Stimulated activated CD4-positive, alpha-beta T cell treated with anti-CD3 and anti-CD28 coated beads, Interleukin-12 subunit alpha, Interleukin-12 subunit beta, amount 100 ng/mL, for 24 hours (primary cell): ENCODE measurements around the gene DNM1.

Experiments used
- DNase-seq, 2 experiments: peaks; one replicate each; pipeline ENCODE4 v3.0.0-alpha.2; 2020; ENCODE audit warnings: low read depth in 2 of 2

DNM1 gene

DNA sequence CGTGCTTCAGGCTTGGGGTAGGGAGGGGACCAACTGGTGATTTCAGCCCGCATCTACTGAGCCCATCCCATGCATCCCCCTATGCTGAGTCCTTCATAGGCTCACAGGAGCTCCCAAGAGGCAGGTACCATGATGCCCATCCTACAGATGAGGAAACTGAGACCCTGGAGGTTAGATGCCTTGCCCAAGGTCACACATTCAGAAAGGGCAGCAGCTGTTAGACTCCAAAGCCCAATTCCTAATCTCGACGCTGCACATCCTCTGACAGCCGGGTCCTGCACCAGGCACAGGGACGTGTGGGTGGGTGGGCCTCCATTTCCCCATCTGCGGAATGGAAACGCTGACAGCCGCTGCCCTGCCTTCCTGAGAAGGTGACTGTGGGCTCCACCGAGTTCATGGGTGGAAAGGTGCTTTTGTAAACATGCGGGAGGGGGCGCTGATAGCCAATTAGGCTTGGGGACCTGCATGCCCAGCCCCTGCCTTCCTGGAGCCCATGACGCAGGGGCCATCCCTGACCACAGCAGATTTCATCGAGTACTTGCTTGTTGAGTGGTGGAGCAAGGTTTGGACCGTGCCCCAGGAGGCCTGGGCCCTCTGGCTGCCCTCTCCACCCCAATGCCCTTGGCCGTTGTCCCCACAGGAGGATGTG, 2.2 kb downstream of the DNM1 start:
- no peak for DNase-seq

DNA sequence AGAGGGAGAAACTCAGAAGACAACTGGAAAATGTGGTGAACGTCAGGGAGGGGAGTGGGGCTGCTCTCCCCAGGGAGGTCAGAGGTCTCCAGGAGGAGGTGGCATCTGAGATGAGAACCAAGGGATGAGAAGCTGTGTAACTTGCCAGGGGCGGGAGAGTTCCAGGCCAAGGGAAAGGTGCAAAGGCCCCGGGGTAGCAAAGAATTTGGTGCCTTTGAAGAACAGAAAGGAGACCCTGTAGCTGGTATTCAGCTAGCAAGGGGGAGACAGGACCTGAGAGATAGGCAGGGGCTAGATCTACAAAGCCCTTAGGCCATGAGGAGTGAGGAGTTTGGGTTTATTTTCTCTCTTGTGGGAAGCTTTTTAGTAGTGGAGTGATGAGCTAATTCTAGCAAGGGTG, 3.3 kb downstream of the DNM1 start:
- no peak for DNase-seq

DNA sequence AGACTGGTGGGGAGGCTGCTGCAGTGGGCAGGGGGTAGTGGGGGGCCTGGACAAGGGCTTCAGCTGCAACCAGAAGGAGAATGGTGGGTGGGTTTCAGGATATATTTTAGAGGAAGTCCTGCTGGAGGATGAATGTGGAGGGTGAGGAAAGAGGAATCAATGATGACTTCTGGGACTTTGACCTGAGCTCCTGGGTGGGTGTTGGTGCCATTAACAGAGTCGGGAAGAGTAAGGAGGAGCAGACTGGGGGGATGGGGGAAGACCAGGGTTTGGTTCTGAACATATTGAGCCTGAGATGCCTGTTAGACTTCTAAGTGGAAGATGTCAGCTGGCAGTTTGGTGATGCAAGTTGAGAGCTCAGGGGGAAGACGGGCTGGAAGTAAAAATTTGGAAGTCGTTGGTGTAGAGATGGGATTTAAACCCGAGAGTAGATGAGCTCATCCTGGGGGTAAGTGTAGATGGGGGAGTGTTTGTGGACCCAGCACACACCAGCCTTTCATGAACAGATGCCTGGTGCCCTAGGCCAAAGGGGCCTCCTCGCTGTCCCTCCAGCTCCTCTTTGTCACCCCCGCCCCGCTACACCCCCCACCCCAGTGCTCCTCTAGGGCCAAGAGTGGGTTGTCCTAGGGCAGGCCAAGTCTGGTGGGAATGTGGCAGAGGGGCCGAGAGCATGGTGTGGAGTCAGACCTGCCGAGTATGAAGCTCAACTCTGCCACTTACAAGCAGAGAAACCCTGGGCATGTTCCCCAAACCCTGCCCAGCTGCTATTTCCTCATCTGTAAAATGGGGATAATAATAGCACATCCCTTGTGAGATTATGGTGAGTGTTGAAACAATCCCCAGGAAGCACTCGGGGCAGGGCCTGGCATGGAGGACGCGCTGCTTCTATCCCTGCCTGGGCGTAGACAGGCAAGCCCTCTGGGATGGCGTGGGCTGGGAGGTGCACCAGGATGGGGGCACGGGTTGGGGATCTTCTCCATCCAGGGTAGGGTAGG, 4.0 kb downstream of the DNM1 start:
- no peak for DNase-seq

DNA sequence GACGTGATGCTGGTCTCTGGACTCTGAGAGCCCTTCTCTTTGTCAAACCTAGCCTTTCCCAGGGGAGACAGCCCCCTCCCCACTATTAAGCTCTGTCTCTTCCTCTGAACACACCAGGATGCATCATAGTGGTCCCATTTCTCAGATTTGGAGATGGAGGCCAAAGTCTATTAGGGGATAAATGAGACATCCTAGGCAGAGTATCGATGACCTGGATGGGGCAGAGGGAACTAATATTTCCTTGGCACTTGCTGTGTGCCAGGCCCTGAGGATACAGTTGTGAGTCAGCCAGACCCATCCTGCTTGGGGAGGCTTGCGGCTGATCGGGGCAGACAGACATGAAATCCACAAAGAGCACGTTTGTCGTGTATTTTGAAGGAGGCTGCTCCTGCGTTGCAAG, 5.2 kb downstream of the DNM1 start:
- no peak for DNase-seq

DNA sequence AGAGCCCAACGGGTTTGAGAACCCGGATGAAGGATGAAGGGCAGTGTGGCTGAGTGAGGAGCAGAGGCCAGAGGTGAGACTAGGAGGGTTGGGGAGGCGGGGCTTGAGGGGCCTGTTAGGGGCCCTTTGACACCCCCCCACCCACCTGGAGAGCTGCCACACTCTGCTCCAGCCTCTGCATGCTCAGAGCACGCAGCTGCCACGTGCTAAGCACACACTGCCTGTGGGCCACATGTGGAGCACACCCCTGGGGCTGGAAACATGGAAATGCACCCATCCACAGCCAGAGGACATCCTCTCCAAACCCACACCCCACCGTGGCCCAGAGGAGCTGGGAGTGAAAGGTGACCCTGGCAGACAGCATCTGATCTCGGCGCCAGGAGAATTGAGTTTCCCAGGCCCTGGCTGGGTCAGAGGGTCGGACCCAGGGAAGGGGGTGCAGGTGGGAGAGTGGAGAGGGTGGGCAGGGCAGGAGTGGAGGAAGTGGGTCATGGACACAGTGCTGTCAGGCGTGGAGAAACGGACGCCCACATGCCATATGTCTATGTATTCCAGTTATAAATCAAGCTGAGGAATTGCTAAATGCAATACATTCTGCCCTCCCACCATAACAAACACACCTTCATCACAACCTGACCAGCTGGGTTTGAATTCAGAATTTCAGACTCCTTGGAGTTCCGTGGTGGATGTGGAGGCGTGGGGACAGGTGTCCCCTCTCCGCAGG, 5.9 kb downstream of the DNM1 start:
- DNase-seq: no peak

DNA sequence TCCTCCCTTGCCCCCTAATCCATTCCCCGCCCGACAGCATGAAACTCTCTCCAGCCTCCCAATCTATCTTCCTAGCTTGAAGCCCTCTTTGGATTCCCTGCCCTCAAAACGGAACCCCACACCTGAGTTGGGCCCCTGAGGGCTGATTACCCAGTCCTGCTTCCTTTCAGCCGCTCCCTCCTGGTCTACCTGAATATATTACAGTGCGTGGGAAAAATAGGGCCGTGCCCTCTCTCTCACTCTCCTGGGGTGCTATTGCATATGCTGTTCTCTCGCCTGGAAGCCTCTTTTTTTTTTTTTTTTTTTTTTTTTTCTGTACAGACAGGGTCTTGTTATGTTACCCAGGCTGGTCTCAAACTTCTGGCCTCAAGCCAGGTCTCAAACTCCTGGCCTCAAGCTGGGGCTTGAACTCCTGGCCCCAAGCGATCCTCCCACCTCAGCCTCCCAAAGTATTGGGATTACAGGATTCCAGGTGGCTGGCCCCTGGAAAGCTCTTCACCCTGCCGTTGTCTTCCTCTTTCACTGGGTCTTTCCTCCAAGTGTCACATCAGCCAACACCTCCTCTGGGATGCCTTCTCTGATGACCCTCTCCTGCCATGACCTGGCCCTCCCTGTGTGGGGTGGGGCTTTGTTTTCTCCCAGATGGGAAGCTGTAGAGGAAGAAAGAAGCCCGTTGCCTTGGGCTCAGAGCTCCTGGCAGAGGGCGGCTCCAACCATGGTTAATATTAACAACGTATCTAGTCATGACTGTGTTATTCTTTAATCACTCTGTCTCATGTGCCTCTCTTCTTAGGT, 8.2 kb downstream of the DNM1 start:
- DNase-seq: no peak

DNA sequence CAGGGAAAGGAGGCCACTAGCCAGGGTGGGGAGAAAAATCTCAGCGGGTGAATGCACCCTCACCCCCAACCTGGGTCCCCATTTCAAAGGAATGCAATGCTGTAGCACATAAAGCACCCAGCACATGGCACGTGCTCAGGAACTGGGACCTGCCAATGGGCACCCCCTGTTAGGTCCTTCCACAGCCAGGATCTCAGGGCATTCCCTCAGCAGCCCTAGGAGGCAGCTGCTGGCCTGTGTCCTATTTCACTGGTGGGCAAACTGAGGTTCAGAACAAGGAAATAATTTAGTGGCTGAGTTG, 8.8 kb downstream of the DNM1 start:
- DNase-seq: no peak

DNA sequence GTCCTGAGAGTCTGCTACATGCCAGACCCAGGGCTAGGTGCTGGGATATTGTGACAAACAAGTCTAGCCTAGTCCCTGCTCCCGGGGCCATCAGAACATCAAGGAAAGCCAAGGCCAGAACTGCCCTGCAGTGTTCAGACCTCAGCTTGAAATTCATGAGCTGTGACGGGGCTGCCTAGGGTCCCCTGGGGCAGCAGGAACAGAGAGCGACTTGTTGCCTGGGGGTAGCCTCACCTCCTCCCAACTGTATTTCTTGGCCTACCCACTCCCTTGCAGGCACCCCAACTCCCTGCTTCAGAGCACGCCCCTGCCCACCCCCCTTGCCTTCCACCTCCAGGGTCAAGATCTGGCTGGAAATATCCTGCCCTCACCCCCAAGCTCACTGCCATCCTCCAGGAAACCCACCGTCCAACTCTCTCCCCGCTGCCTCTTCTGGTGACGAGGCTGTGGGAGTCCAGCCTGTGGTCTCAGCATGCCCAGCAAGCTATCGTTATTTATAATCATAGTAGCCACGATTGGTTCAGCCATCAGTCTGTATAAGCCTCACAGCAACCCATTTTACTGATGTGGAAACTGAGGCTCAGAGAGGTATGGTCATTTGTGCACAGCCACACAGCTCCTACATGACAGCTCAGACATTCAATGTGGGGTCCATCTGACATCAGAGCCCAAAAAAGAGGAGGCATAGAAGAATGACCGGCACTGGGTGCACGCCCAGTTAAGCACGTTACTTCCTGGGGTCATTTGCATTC, 10.7 kb downstream of the DNM1 start:
- DNase-seq: no peak

DNA sequence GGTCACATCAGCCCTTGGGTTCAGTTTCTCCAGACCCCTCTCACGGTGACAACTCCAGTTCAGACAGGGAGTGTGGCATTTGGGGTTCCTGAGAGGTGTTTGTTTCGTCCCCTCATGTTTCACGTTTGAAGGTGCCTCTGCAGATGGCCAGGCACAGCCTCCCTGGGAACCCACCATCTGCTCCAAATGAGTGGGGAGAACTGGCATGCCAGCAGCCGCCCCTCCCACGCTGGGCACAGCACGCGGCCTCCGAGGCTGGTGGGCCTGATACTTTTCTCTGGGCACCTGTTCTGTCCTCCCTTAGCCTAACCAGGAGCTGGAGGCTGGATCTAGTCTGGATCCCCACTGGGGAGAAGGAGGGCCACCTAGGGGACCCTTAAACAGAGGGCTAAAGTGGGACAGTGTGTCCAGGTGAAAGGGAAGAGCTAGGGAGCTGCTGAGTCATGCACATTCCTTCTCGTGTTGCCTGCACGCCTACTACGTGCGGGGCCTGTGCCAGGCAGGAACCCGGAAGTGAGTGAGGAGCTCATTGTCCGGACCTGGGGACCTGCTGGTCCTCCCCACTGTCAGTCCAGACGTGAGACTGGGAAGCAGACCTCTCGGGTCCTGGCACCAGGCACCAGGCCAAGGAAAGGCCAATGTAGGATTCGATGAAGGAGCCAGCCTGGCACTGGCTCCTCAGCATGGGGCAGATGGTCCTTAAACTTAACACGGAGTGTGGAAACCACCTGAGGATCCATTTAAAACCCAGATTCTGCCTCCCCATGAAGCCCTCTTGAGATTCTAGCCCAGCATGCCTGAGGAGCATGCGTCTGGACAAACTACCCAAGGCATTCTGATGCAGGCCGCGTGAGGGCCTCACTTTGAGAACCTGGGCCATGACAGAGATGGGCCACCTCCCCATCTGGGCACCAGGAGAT, 11.7 kb downstream of the DNM1 start:
- no peak for DNase-seq

DNA sequence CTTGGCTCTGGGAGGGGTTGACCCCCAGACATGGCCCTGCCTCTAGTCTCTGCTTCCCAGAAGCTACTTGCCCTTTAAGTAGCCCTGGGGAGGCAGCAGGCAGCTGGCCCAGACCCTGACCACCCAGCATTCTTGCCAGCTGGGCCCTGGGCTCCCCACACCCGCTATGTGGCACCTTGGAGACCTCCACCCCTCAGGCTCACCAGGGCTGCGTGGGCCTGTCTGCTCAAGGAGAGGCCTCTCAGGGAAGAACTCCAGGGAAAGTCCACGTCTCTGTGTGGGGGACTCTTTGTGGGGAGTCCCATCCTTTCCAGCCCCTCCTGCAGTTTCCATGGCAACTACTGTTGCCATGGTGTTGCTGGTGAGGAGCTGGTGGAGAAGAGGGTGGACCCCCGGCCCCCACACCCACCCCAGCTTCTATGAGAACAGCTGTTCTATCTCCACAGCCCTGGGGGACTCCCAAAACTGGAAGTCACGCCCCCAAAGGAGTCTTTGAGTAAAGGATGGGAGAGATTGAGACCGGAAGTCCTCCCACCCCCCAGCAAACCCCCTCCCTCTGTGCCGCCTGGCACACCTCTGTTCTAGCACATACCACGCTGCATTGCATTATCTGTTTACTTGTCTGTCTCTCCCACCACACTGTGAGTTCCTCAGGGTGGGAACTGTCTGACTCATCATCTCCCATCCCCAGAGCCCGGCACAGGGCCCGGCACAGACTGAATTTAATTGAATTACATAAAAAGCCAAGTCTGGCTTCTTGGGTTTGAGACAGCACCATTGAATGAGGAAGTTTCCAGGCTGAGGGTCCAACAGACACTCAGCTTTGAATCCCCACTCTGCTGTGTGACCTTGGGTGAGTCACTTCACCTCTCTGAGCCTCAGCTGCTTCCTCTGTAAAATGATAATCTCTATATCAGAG, 12.6 kb downstream of the DNM1 start:
- no peak for DNase-seq

DNA sequence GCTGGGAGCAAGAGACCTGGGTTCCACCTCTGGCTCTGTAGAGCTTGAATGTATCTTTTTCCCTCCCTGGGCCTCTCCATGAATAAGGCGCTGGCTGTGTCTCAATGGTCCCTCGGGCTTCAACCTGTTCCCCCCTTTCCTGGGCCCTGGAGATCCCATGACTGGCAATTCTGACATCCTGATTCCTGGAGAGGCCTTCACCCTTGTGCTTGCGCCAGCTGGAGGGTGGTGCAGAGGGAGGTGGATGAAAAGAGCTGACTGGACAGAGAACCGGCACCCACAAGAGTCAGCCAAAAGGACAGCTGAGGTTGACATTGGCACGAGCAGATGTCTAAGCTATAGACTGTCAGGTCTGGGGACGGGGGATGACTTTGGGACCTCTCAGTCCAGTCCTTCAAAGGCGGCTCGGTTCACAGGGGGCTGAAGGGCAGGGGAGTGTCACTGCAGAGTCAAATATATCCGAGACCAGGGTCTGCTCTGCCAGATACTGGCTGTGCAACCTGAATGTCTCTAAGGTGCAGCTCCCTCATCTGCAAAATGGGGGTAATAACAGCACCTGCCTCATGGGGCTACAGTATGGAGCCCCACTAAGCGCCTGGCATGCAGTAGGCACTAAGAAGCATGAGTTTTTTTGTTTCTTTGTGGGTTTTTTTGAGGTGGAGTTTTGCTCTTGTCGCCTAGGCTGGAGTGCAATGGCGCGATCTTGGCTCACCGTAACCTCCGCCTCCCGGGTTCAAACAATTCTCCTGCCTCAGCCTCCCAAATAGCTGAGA, 13.8 kb downstream of the DNM1 start:
- no peak for DNase-seq

DNA sequence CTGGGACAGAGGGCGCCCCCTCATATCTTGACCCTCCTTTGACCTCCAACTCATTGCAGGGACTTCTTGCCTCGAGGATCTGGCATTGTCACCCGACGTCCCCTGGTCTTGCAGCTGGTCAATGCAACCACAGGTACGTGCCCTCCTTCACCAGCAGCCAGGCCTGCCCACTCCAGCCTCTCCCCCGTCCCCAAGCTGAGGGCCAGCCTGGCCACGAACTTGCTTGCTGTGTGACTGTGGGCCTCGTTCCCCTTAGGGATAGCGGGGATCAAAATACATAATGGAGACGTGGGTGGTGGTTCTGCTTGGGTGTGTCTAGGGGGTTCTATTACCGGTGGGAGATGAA, 15.0 kb downstream of the DNM1 start:
- no peak for DNase-seq

DNA sequence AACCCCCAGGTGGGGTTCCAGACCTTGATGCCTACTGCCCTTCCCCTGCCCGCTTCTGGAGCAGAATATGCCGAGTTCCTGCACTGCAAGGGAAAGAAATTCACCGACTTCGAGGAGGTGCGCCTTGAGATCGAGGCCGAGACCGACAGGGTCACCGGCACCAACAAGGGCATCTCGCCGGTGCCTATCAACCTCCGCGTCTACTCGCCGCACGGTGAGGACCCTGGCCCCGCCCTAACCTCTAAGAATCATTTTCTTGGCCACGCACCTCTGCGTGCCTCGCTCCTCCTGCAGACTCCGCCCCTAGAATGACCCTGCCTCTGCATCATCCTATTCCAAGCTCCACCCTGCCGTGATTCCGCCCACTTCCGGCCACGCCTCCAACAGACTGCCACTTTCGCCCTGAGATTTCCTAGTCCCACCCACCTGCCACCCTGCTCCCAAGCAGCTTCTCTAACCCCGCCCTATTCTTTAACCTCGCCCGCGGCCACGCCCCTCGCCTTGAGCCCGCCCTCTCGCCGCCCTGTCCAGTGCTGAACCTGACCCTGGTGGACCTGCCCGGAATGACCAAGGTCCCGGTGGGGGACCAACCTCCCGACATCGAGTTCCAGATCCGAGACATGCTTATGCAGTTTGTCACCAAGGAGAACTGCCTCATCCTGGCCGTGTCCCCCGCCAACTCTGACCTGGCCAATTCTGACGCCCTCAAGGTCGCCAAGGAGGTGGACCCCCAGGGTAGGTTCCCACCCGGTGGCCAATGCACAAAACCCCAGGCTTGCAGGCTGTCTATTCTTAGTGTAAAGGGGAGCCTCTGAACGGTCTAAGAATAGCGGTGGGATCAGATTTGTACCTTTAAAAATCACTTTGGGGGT, 15.6 kb downstream of the DNM1 start:
- DNase-seq: peak; percentile 90 to 98

DNA sequence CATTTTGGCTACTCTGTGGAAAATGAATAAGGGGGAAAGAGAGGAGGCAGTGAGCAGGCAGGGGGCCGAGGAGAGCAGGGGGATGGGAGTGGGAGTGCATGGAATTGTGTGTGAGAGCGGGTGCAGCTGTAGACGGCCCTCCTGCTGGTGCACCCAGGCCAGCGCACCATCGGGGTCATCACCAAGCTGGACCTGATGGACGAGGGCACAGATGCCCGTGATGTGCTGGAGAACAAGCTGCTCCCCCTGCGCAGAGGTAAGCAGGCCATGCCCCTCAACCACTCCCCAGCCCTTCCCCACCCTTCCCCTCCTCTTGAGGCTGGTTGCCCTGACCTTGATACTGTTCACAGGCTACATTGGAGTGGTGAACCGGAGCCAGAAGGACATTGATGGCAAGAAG, 16.7 kb downstream of the DNM1 start:
- DNase-seq: no peak

DNA sequence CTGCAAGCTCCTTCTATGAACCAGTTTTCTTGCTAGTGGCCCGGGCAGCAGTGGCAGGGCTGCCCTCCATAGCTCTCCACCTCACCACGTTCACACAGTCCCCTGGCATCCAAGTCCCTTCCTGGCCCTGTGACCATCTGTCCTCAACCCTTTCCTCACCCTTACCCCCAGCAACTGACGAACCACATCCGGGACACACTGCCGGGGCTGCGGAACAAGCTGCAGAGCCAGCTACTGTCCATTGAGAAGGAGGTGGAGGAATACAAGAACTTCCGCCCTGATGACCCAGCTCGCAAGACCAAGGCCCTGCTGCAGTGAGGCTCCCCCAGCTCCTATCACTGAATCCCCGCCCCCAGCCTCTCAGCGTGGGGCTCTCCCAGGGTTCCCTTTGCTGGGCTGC, 18.8 kb downstream of the DNM1 start:
- no peak for DNase-seq

DNA sequence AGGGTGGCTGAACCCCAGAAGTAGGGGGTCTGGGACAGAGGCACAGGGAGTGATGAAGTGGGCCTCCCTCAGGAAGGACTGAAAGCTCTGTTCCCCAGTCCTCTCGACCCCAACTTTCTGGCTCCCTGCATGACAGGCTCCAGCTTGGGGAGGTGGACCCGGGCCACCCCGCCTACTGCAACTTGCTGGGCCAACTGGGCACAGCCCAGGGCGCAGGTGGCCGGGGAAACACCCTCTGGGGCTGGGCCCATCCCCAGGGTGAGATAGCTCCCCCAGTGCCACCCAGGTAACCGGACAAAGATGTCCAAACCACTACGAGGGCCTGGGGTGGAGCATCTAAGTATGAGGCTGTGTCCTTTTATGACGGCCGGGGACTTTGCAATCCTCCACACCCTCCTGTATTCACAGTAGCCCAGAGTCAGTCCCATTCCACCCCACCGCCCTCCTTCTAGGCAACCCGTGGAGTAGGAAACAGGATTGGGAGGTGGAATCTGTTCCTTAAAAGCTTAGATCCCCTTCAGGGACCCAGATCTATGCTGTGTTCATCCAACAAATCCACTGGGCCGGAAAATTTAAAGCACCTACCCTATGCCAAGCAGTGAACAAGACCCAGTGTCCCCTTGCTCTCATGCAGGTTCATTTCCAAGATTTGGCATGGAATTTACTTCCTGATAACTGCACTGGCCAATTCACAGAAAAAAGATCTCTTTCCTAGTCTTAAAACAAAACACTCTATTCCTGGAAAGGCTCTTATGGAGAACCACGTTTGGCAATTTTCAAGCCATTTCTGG, 19.9 kb downstream of the DNM1 start:
- no peak for DNase-seq

DNA sequence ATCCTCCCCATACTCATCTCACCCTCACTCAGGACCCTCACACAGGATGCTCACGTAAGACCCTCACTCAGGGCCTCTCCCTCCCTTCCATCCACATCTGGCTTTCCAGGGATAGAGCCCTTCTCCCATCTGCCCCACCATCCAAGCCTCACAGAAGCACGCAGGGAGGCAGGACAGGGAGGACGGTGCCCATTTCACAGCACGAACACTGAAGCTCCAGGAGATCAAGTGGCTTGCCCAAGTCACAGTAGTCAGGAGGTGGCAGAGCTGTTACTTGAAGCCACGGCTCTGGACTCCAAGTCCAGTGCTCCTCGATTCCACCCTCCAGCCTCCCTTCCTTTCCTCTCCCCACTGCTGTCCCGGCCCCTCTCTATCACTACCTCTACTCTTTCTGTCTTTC, 21.7 kb downstream of the DNM1 start:
- no peak for DNase-seq
